Measurements from ENCODE around the gene NR2E3. TPM values are rescaled to one million over a fixed set of nuclear protein-coding genes. Genes with fewer than 3 reads are reported as not detected.

NR2E3 gene
- total and polyA plus RNA-seq, 7 donors, result not detected

GRCh38 chr15:71779073-71779797 is 31.1 kb upstream of the NR2E3 start:
- Histone ChIP-seq H3K9me3 (no peaks in the 10 kb centered on the region), H3K36me3 (ENCODE audit: insufficient read depth in 1 of 2, low read depth in 1 of 2) (peaks cover 0 to 5% of the 10 kb centered on the region in 2 donors), H3K4me1 (peaks cover 6% of the 10 kb centered on the region), H3K27ac (no peak overlapping the region), H3K4me3 (no peak overlapping the region), H3K27me3 (ENCODE audit: insufficient read depth in 3 of 3, low read length in 2 of 3) (peaks cover 0 to 2% (median 0%) of the 10 kb centered on the region in 3 donors)
- intact Hi-C loops (cut with DNase I), result no loop called here
- WGBS, 3 donors, result 87 to 92% (median 90%) methylated on average over 6 of the region's 6 CpGs
- no peak for TF ChIP-seq CTCF (IDR thresholded peaks at IDR 0.05)
- DNase-seq (no peak), ATAC-seq (no peak)

GRCh38 chr15:71780115-71780976 is 30.0 kb upstream of the NR2E3 start:
- WGBS, 3 donors, result 18 to 31% (median 21%) methylated on average over 13 of the region's 13 CpGs
- peaks cover 0 to 2% (median 0%) of the 10 kb centered on the region in 3 donors for H3K27me3 ChIP-seq (ENCODE audit: insufficient read depth in 3 of 3, low read length in 2 of 3)
- peaks cover 0 to 5% of the 10 kb centered on the region in 2 donors for H3K36me3 ChIP-seq (ENCODE audit: insufficient read depth in 1 of 2, low read depth in 1 of 2)
- H3K9me3 ChIP-seq, result no peaks in the 10 kb centered on the region
- no peak overlapping the region for H3K27ac ChIP-seq
- H3K4me1 ChIP-seq, result peaks cover 6% of the 10 kb centered on the region
- no peak for DNase-seq
- peak; percentile 58 for TF ChIP-seq CTCF (IDR thresholded peaks at IDR 0.05)
- ATAC-seq, result peak in 1 of 4 donors; percentile 38
- no peak overlapping the region for H3K4me3 ChIP-seq
- intact Hi-C loops (cut with DNase I), result loop anchor here in 1 of 2 donors (5.0 kb wide), 1 partner anchor 377 kb away; no protein-coding TSS in a partner anchor

GRCh38 chr15:71781179-71781964 is 29.0 kb upstream of the NR2E3 start:
- DNase-seq (no peak), ATAC-seq (no peak)
- TF ChIP-seq CTCF (IDR thresholded peaks at IDR 0.05), result no peak
- H3K27me3 ChIP-seq (ENCODE audit: insufficient read depth in 3 of 3, low read length in 2 of 3), result peaks cover 0 to 2% (median 0%) of the 10 kb centered on the region in 3 donors
- 82 to 85% (median 83%) methylated on average over 9 of the region's 9 CpGs for WGBS, 3 donors
- no peaks in the 10 kb centered on the region for H3K9me3 ChIP-seq
- no peak overlapping the region for H3K27ac ChIP-seq
- H3K36me3 ChIP-seq (ENCODE audit: insufficient read depth in 1 of 2, low read depth in 1 of 2), result peaks cover 0 to 5% of the 10 kb centered on the region in 2 donors
- H3K4me3 ChIP-seq, result no peak overlapping the region
- H3K4me1 ChIP-seq, result peaks cover 6% of the 10 kb centered on the region
- intact Hi-C loops (cut with DNase I), result loop anchor here in 1 of 2 donors (5.0 kb wide), 1 partner anchor 376 kb away; no protein-coding TSS in a partner anchor

GRCh38 chr15:71781965-71782265 is 28.4 kb upstream of the NR2E3 start:
- H3K4me3 ChIP-seq, result no peak overlapping the region
- ATAC-seq (no peak), DNase-seq (no peak)
- peaks cover 0 to 5% of the 10 kb centered on the region in 2 donors for H3K36me3 ChIP-seq (ENCODE audit: insufficient read depth in 1 of 2, low read depth in 1 of 2)
- intact Hi-C loops (cut with DNase I), result loop anchor here in 1 of 2 donors (5.0 kb wide), 1 partner anchor 375 kb away; no protein-coding TSS in a partner anchor
- peaks cover 6% of the 10 kb centered on the region for H3K4me1 ChIP-seq
- no peak overlapping the region for H3K27ac ChIP-seq
- 87 to 90% (median 88%) methylated on average over 8 of the region's 8 CpGs for WGBS, 3 donors
- H3K27me3 ChIP-seq (ENCODE audit: insufficient read depth in 3 of 3, low read length in 2 of 3), result peaks cover 0 to 2% (median 0%) of the 10 kb centered on the region in 3 donors
- no peaks in the 10 kb centered on the region for H3K9me3 ChIP-seq
- TF ChIP-seq CTCF (IDR thresholded peaks at IDR 0.05), result no peak
